Activated T-cell treated with anti-CD3 and anti-CD28 coated beads, Interleukin-2, amount 50 U/mL, for 1 hour (primary cell): ENCODE data around the gene ACADS.

Source experiments
- DNase-seq: peaks from one replicate; pipeline ENCODE4 v3.0.0-alpha.2; 2020

ACADS gene

GRCh38 chr12:120758798-120759590 lies 33.4 kb downstream of the ACADS start:
- no peak for DNase-seq

GRCh38 chr12:120759591-120760348 lies 34.1 kb downstream of the ACADS start:
- no peak for DNase-seq

- no peak for DNase-seq
Measured at GRCh38 chr12:120760349-120761254, 35.0 kb downstream of the ACADS start.

GRCh38 chr12:120761519-120761934 lies 35.9 kb downstream of the ACADS start:
- no peak for DNase-seq

- DNase-seq = no peak
Measured at GRCh38 chr12:120762086-120762485, 36.5 kb downstream of the ACADS start.

GRCh38 chr12:120763250-120763649 lies 37.6 kb downstream of the ACADS start:
- DNase-seq = no peak

- DNase-seq = no peak
Measured at GRCh38 chr12:120764816-120765215, 39.2 kb downstream of the ACADS start.

GRCh38 chr12:120766566-120766965 lies 40.9 kb downstream of the ACADS start:
- no peak for DNase-seq

GRCh38 chr12:120767071-120768024 lies 41.7 kb downstream of the ACADS start:
- DNase-seq = no peak

GRCh38 chr12:120771097-120771496 lies 45.5 kb downstream of the ACADS start:
- no peak for DNase-seq

- no peak for DNase-seq
Measured at GRCh38 chr12:120774169-120774916, 48.7 kb downstream of the ACADS start.

- no peak for DNase-seq
Measured at GRCh38 chr12:120775862-120776552, 50.4 kb downstream of the ACADS start.

GRCh38 chr12:120783197-120783596 lies 57.6 kb downstream of the ACADS start:
- no peak for DNase-seq

- DNase-seq = no peak
Measured at GRCh38 chr12:120784804-120785203, 59.2 kb downstream of the ACADS start.

GRCh38 chr12:120787889-120788288 lies 62.3 kb downstream of the ACADS start:
- no peak for DNase-seq
